ENCODE data around the gene LPCAT1. TPM values are rescaled to one million over a fixed set of nuclear protein-coding genes. Genes with fewer than 3 reads are reported as not detected.

LPCAT1 gene
- total RNA-seq, 2 donors from 2014 or later: 13.8 to 16.7 TPM

DNA sequence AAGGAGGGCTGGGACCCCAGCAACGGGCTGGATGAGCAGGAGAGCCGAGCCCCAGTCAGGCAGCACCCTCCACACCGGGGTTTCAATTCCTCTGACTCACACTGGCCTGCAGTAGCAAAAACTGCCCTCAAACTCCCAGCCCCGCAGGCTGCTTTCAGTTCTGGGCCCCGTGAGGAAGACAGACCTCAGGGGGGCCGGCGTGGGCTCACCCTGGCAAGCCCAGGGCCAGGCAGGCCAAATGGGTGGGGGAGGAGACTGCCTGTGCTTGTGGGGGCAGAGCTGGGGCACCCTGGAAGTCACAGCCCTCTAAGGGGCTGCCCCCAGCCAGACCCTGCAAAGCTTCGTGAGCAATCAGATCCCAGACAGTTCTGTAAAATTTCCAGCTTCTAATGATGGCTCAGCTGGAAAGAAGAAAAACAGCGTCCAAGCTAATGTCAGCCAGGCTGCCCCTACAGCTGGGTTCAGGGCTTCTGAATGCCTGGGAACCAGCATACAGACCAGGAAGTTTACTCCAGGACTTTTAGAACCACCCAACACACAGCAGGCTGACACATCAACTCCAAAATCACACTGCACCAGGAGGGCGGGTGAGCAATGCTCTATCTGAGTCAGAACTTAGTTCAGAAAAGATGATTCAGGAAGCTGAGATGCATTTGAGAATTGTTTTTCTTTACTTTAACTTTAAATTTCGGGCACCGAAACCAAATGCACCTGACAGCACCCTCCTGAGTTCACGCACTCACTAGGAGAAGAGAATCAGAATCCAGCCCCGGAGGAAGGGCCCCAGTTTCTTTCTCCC lies 34.7 kb downstream of the LPCAT1 start:
- intact Hi-C loops (cut with DNase I, micrococcal nuclease): no loop called here
- ATAC-seq (peak; percentile 32), DNase-seq (no peak)

DNA sequence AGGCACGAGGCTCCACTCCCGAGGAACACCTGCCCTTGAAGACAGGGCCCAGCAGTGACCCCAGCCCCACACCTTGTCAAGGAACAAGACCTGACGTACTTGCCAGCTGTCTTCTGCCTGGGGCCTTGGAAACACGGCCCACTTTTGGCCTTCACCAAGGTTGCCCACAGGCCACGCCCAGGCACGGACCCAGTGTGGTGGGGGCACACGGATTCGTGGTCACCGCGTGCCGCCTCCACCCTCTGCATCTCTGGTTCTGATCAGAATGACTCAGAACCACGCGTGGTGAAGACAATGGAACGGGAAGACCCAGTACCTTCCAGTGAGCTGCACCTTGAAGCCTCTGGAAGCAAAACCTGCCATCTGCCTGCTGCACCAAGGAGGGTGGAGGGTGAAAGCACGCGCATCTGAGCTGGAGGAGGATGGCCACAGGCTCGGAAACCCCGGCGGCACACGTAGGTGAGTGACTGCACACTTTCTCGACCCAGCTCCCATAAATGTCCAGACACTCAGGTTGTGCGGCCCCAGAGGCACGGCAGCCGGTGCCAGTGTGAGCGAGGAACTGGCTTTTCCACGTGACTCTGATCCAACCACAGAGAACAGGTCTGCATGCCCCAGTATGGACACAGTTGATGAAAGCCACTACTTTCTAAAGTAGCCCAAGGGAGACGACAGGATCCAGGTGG lies 36.5 kb downstream of the LPCAT1 start:
- ATAC-seq (no peak), DNase-seq (no peak)
- intact Hi-C loops (cut with DNase I, micrococcal nuclease): no loop called here

DNA sequence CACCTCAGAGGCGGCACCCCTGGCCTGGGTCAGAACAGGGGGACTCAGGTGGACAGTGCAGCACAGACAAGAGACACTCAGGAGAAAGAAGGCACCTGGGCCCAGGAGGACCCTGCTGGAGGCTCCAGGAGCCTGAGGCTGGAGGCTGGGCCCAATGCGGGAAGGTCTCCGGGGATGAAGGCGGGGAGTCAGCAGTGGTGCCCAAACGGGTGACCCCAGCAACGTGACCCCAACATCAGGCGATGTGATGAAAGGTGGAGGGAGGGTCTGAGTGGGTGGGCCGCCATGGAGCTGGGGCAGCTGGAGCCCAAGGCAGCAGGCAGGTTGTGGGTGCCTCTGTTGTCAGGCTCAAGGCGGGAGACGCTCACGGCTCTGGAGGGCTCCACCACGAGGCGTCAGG lies 37.5 kb downstream of the LPCAT1 start:
- no peak for DNase-seq
- ATAC-seq: no peak
- intact Hi-C loops (cut with DNase I, micrococcal nuclease): no loop called here

DNA sequence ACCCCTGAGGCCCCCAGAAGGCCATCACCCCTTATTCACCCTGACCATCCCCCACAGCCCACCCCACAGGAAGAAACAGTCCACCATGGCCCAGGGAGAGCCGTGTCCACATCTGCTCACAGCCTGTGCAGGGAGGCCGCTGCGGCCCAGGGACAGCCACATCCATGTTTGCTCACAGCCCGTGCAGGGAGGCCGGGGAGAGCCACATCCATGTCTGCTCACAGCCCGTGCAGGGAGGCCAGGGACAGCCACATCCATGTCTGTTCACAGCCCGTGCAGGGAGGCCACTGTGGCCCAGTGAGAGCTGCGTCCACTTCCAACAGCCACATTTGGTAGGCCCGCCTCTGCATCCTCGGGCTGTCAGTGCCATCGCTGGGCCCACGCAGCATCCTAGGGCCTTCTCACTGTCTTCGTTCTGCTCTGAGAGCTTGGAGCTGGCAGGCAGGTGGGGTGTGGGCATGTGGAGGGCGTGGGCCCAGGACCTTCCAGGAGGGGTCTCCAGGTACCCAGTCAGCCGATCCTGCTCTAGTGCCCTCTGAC lies 38.1 kb downstream of the LPCAT1 start:
- DNase-seq (no peak), ATAC-seq (no peak)
- intact Hi-C loops (cut with DNase I, micrococcal nuclease): no loop called here

DNA sequence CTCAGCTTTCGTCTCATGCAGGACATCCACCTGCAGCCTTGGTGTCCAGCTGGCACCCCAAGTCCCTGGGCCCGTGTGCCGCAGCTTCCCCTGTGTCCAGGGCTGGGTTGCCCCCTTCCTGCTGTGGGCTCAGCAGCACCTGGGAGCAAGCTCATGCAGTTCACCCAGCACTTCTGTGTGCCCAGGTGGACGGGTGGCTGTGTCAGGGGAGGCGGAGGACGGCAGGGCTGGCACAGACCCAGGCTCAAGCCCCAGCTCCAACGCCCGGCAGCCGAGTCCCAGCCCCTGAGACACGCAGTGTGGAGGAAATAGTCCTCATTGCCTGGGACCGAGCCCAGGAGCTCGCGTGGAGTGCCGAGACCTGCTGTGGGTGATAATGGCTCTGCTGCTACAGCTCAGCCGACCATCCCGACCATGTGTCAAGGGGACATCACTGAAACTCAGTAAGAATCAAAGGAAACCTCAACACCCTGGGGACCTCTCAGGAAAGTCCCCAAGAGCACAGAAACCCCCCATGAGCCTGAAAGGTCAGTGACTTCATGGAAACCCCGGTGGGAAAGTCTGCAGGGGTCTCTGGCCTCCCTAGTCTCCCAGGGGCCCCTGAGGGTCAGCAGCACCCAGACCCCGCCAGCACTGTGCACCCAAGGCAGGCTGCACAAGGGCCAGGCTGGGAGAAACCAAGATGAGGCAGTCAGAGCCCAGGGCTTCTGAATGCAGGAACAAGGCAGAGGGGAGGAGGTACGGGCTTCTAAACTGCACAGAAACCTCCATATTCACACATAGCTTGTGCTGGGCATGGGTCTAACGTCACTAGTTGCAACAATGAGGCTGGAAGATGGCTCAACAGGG lies 38.8 kb downstream of the LPCAT1 start:
- intact Hi-C loops (cut with DNase I, micrococcal nuclease): no loop called here
- no peak for DNase-seq
- no peak for ATAC-seq

DNA sequence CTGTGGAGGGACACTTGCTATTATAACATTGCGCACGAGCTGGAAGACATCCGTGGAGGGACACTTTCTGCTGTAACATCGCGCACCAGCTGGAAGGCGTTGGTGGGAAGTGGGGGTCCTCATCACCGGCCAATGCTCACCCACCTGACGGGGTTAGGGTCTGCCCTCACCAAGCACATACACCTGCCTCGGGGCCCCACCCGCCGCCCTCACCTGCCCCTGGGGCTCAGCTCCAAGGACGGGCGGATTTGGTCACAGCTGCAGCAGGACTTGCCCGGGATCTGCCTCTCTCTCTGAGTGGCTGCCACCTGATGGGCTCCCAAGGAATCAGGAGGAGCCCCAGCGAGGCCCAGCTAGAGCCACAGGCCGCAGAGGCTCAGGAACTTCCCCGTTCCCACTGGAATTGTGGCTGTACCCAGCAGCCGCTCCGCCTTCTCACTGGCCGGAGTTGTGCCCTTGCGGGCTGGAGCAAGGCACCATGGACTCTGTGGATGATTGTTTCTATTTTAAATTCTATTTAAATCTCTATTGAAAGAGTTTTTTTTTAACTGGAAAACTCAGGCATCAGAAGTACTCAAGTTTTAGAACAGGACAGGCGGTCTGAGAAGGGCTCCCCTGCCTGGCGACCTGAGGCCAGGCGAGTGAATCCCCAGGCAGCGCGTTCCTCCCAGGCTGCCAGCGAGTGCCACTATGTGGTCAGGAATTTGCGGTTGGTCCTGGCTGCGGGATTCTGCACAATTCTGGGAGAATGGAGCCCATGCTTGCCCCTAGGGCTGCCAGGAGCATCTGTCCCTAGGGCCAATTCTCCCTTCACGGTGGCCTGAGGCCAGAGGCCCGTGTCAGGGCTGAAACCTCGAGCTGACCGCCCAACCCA lies 39.7 kb downstream of the LPCAT1 start:
- intact Hi-C loops (cut with DNase I, micrococcal nuclease): no loop called here
- DNase-seq (no peak), ATAC-seq (no peak)

DNA sequence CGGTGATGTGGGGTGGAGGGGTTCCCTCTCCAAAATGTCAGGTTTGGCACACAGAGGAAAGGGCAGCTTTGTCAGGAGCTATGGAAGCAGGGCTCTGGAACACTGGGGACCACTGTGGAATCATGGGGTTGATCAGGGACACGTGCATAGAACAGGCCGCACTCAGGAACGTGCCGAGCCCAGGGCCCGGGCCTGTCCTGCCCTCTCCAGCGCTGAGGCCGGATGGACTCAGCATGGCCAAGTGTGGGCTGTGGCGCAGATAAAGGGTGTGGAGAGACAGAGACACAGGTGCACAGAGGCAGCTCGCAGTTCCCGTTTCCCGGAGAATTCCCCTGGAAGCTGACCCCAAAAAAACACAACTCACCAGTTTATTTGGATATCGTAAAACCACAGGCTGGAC lies 40.7 kb downstream of the LPCAT1 start:
- ATAC-seq (no peak), DNase-seq (no peak)
- intact Hi-C loops (cut with DNase I, micrococcal nuclease): no loop called here

DNA sequence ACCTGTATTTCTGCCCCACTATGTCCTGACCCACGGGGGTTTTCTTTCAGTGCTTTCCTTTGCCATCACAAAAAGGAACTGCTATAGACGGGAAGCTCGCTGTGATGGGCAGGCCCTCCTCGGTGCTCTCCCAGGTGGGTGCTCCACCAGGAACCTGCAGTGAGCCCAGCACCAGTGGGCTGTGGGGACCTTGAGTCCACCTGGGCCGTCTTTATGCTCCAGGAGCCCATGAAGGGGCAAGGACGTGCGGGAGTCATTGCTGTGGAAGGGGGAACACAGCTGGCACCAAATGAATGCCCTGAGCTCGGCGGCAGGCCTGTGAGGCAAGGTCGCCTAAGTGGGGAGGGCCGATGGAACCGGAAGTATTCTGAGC lies 41.8 kb downstream of the LPCAT1 start:
- intact Hi-C loops (cut with DNase I, micrococcal nuclease): no loop called here
- ATAC-seq (no peak), DNase-seq (no peak)

DNA sequence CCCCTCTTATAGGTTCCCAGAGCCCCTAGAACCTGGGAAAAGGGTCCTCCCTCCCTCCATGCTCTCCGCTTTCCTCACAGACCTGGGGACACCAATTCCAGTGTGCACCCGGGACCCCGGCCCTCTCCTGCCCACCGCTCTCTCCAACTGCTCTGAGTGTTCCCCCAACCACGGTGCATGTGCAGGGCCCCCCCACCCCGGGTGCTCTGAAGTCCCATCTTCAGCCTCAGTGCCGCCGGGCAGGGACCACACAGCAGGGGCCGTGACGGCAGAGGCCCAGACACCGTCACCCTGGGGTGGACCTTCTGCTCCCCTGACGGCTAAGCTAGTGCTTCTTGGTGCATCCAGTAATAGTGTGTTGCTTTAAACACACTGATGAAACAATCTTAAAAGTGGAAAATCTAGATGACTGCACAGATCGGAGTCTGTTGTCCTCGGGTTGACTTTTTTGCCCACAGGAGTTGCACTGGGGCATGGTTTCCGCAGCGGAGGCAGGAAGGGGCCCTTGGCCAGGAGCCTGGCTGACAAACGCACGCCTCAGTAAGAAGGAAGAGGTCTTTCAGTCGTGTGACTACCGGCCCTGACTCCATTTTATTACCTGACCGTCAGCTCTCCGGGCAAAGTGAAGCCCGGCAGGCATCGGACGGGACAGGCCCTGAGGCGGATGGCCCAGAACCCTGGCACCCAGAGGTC lies 42.3 kb downstream of the LPCAT1 start:
- intact Hi-C loops (cut with DNase I, micrococcal nuclease): no loop called here
- DNase-seq (no peak), ATAC-seq (no peak)

DNA sequence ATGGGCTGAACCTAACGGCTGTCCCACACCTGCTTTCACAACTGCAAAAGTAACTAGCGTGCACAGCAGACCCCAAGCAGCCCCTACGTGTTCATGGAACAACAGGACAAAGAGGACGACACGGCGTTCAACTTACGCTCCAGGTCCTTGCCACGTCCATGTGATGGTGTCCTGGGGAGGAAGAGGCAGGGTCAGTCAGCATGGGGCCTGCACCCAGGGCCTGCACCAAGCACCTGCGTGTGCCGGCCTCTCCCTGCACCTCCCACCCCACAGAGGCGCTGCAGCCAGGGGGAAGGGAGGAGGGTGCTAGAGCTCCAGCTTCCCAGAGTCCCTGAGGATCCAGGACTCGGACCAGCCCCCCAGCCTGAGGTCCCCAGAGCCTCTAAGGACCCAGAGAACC lies 43.0 kb downstream of the LPCAT1 start:
- DNase-seq: no peak
- ATAC-seq: no peak
- intact Hi-C loops (cut with DNase I, micrococcal nuclease): no loop called here

DNA sequence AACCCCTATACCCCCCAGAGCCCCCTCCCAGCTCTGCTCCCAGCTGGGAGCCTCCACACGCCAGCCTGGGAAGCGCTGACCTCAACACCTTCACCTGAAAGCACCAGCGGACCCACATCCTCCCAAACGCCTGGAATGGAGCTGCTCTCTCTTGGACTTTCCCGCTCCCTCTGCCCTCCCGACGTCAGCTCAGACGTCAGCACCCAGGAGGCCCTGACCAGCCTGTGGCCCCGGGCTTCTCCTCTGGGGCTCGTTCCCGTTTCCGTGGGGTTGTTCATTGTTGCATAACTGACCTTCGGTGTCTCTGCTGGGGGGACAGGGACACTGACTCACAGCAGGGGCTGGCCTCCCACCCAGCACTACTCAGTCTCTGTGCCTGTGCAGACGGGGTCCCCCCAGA lies 43.5 kb downstream of the LPCAT1 start:
- peak in 1 of 2 donors; percentile 38 for DNase-seq
- ATAC-seq: no peak
- intact Hi-C loops (cut with DNase I, micrococcal nuclease): no loop called here

DNA sequence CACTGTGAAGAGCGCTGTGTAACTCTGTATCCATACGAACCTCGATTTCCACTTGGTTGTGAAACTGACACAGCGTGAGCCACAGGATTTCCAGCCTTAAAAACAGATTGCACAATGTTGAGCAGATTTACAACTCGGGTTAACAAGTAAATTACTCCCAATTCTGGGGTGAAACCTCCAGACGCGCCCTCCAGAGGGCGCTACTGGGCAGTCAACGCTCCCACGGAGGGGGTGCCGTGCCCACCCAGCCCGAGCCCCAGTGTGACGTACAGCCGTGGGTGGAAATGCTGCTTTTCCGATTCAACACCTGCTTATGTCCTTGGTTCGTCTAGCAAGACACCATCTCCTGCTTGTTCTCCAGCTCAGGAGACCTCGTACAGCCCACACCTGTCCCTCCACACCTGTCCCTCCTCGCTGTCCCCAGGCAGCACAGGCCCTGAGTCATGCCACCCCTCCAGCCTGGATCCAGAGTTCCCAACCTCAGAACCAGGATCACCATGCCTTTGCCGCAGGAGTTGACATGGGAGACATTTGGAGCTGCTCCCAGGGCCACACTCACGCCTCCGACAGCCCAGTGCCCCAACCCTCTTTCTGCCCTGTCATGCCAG lies 44.1 kb downstream of the LPCAT1 start:
- DNase-seq: peak in 1 of 2 donors; percentile 47
- ATAC-seq: peak; percentile 37
- intact Hi-C loops (cut with DNase I, micrococcal nuclease): no loop called here

DNA sequence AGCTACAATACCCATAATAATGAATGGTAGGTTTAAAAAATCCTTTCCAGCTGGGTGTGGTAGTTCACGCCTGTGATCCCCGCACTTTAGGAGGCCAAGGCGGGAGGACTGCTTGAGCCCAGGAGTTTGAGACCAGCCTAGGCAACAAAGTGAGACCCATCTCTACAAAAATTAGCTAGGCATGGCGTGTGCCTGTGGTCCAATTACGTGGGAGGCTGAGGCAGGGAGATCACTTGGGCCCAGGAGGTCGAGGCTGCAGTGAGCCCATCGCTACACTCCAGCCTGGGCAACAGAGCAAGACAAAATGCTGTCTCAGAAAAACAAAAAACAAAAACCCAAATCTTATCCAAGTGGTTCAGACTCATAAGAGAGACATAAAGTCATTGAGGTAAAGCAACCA lies 44.7 kb downstream of the LPCAT1 start:
- intact Hi-C loops (cut with DNase I, micrococcal nuclease): no loop called here
- DNase-seq (no peak), ATAC-seq (no peak)

DNA sequence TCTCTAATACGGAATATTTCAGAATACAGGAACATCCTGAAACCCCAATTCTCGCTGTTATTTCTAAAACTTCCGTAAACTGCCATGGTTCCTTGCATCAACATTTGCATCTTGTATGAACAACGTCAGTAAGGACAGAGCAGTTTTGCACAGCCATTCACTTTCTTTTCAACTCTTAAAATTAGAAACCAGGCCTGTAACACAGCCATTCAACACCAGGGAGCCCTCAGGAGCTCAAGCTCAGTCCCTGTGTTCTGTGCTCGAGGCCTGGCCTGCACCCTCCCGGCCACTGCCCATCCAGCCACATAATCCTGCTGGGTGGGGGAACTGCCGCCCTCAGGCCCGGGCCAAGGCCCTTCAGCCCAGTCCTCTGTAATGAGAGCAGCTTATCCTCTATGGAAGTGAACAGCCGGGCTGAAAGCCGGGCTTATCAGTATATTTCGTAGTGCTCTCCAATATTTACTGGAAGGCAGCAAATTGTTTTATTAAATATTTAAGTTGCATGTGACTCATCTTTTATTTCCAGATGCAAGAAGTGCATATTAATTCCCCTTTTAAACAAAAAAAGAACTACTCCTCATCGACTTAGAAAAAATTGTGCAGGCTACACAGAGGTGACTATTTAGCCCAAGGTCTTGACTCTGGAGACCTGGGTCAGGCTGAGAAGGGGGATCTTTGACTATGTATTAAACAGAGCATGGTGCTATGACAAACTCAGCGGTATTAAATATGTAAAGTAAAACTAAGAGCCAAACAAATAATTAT lies 45.3 kb downstream of the LPCAT1 start:
- no peak for ATAC-seq
- intact Hi-C loops (cut with DNase I, micrococcal nuclease): no loop called here
- peak in 1 of 2 donors; percentile 6 for DNase-seq

DNA sequence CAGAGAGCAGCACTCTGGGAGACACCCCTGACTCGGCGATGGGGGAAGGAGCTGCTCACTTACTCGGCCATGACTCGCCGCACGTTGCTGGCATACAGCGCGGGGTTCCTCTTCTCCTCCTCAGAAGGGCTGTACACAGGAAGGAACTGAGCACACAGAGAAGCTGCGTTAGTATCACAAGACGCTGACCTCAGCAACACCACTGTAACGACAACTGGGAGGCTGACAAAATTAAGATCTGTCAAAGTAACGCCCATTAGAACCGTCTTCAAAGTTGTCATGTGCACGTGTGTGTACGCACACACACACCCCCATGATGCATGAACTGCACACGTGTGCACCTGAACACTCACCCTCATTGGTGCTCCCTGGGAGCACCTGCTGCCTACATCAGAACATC lies 46.4 kb downstream of the LPCAT1 start:
- intact Hi-C loops (cut with DNase I, micrococcal nuclease): no loop called here
- DNase-seq (peak; percentile 40 to 58), ATAC-seq (peak; percentile 26)

DNA sequence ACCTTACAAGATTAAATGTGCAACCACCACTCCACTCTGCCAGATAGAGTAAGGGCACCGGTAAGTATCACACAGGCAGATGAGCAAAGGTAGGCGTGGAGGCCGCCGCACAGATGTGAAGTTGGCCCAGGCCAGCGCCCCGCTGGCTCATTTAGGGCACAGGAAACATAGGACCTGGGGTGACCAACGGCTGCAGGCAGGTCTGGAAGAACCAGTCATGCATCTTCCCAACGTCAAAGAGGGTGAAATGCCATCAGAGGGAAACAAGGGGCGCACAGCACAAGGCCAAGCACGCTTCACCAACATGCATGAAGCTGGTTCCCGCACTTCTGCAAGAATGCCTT lies 46.8 kb downstream of the LPCAT1 start:
- intact Hi-C loops (cut with DNase I, micrococcal nuclease): no loop called here
- ATAC-seq (no peak), DNase-seq (no peak)

All from left colon (tissue), 2 donors.